Subcutaneous abdominal adipose tissue (tissue), 5 donors: ENCODE data around the gene PRC1.

Experiments used
- H3K27ac ChIP-seq: one replicate; pipeline ENCODE4 v1.7.0; 2013; ENCODE audit warnings: low read depth, mild to moderate bottlenecking, inconsistent platforms, low read length, moderate library complexity
- H3K27me3 ChIP-seq, 5 donors: one replicate each; pipeline ENCODE4 v1.7.0; 2013; ENCODE audit warnings: low read length in 5 of 5, inconsistent platforms in 1 of 5; ENCODE audit not compliant: control insufficient read depth in 5 of 5, insufficient read depth in 4 of 5
- H3K36me3 ChIP-seq, 5 donors: one replicate each; pipeline ENCODE4 v1.7.0; 2013; ENCODE audit warnings: low read length in 5 of 5; ENCODE audit not compliant: control insufficient read depth in 5 of 5, insufficient read depth in 5 of 5
- H3K4me1 ChIP-seq, 5 donors: one replicate each; pipeline ENCODE4 v1.7.0; 2013; ENCODE audit warnings: low read length in 5 of 5, mild to moderate bottlenecking in 3 of 5, moderate library complexity in 1 of 5; ENCODE audit not compliant: control insufficient read depth in 5 of 5, insufficient read depth in 5 of 5
- H3K4me3 ChIP-seq, 5 donors: one replicate each; pipeline ENCODE4 v1.7.0; 2013; ENCODE audit warnings: low read length in 5 of 5, low read depth in 1 of 5
- H3K9ac ChIP-seq, 5 donors: one replicate each; pipeline ENCODE4 v1.7.0; 2013; ENCODE audit warnings: low read length in 5 of 5, mild to moderate bottlenecking in 4 of 5, moderate library complexity in 3 of 5
- H3K9me3 ChIP-seq, 5 donors: one replicate each; pipeline ENCODE4 v1.7.0; 2013; ENCODE audit warnings: low read length in 5 of 5; ENCODE audit not compliant: control insufficient read depth in 5 of 5
- donor health status: healthy.
- donor health status: healthy.
- donor health status: healthy.
- donor health status: healthy.
- donor health status: healthy.

PRC1 gene

DNA sequence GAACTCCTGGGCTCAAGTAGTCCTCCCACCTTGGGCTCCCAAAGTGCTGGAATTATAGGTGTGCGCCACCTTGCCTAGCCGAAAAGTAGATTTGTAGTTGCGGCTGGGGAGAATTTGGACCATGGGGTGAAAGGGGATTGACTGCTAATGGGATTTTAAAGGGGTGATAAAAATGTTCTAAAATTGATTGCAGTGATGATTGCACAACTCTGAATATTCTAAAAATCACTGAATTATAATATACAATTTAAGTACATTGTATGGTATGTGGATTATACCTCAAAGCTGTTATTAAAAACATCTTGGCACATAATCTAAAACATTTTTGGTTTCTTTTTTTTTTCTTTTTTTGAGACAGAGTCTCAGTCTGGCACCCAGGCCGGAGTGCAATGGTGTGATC, 3.9 kb downstream of the PRC1 start:
- no peaks in the 10 kb centered on the region for H3K27me3 ChIP-seq
- H3K4me1 ChIP-seq, result peaks cover 0 to 15% (median 12%) of the 10 kb centered on the region in 5 donors
- no peaks in the 10 kb centered on the region for H3K9me3 ChIP-seq
- no peak overlapping the region for H3K4me3 ChIP-seq
- H3K36me3 ChIP-seq, result no peaks in the 10 kb centered on the region
- H3K27ac ChIP-seq, result no peak overlapping the region
- no peak overlapping the region for H3K9ac ChIP-seq

DNA sequence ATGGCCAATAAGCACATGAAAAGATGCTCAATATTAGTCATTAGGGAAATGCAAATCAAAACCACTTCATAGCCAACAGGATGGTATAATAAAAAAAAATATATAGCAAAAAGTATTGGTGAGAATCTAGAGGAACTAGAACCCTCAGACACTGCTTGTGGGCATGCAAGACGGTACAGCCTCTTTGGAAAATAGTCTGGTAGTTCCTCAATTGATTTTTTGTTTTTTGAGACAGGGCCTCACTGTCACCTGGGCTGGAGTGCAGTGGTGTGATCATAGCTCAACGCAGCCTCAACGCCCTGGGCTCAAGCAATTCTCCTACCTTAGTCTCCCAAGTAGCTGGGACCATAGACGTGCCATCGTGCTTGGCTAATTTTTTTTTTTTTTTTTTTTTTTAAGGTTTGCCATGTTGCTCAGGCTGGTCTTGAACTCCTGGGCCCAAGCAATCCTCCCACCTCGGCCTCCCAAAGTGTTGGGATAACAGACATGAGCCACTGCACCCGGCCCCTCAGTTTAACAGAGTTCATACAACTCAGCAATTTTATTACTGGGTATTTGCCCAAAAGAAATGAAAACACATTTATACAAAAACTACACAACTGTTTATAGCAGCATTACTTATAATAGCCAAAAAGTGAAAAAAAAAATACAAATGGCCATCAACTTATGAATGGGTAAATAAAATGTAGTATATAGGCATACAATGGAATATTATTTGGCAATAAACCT, 5.1 kb downstream of the PRC1 start:
- Histone ChIP-seq H3K4me1 (peaks cover 0 to 7% (median 6%) of the 10 kb centered on the region in 5 donors), H3K36me3 (no peaks in the 10 kb centered on the region), H3K4me3 (no peak overlapping the region), H3K27ac (no peak overlapping the region), H3K27me3 (no peaks in the 10 kb centered on the region), H3K9me3 (no peaks in the 10 kb centered on the region), H3K9ac (no peak overlapping the region)

GRCh38 chr15:90988296-90988695, 6.0 kb downstream of the PRC1 start:
- no peak overlapping the region for H3K27ac ChIP-seq
- H3K4me1 ChIP-seq, result peaks cover 0 to 1% (median 0%) of the 10 kb centered on the region in 5 donors
- no peaks in the 10 kb centered on the region for H3K27me3 ChIP-seq
- no peaks in the 10 kb centered on the region for H3K36me3 ChIP-seq
- no peak overlapping the region for H3K9ac ChIP-seq
- H3K4me3 ChIP-seq, result no peak overlapping the region
- H3K9me3 ChIP-seq, result no peaks in the 10 kb centered on the region

GRCh38 chr15:90987561-90988141, 6.7 kb downstream of the PRC1 start:
- Histone ChIP-seq H3K9ac (no peak overlapping the region), H3K27ac (no peak overlapping the region), H3K4me3 (no peak overlapping the region), H3K27me3 (no peaks in the 10 kb centered on the region), H3K36me3 (no peaks in the 10 kb centered on the region), H3K4me1 (no peaks in the 10 kb centered on the region), H3K9me3 (no peaks in the 10 kb centered on the region)

- Histone ChIP-seq H3K4me3 (no peak overlapping the region), H3K27me3 (no peaks in the 10 kb centered on the region), H3K27ac (no peak overlapping the region), H3K9ac (no peak overlapping the region), H3K4me1 (no peaks in the 10 kb centered on the region), H3K36me3 (no peaks in the 10 kb centered on the region), H3K9me3 (no peaks in the 10 kb centered on the region)
Measured at GRCh38 chr15:90986790-90987507, 7.4 kb downstream of the PRC1 start.

GRCh38 chr15:90982135-90982534, 12.2 kb downstream of the PRC1 start:
- Histone ChIP-seq H3K4me3 (no peak overlapping the region), H3K9me3 (no peaks in the 10 kb centered on the region), H3K4me1 (no peaks in the 10 kb centered on the region), H3K9ac (no peak overlapping the region), H3K27me3 (no peaks in the 10 kb centered on the region), H3K27ac (no peak overlapping the region), H3K36me3 (peaks cover 0 to 13% (median 0%) of the 10 kb centered on the region in 5 donors)

DNA sequence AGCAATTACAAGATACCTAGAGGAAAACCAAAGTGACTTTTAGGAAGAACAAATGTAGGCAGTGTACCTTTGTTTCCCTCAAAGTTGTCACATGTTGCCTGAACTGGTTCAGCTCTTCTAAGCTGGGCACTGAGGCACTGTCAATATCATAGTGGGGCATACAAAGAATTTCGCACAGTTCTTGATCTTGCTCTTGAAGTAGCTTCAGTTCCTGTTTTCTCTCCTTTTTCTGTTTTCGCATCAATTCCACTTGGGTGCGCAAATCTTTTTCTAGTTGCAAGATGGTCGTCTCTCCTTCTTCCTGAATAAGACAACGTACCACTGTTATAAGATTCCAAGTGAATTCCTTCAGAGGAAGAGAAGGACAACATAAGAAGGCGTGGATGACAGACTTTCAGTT, 12.7 kb downstream of the PRC1 start:
- peaks cover 0 to 13% (median 0%) of the 10 kb centered on the region in 5 donors for H3K36me3 ChIP-seq
- no peaks in the 10 kb centered on the region for H3K9me3 ChIP-seq
- H3K9ac ChIP-seq, result no peak overlapping the region
- H3K27ac ChIP-seq, result no peak overlapping the region
- no peak overlapping the region for H3K4me3 ChIP-seq
- H3K4me1 ChIP-seq, result no peaks in the 10 kb centered on the region
- no peaks in the 10 kb centered on the region for H3K27me3 ChIP-seq

- Histone ChIP-seq H3K27ac (no peak overlapping the region), H3K27me3 (no peaks in the 10 kb centered on the region), H3K4me1 (no peaks in the 10 kb centered on the region), H3K36me3 (peaks cover 0 to 16% (median 0%) of the 10 kb centered on the region in 5 donors), H3K9me3 (no peaks in the 10 kb centered on the region), H3K4me3 (no peak overlapping the region), H3K9ac (no peak overlapping the region)
Measured at GRCh38 chr15:90979582-90979981, 14.8 kb downstream of the PRC1 start.

- Histone ChIP-seq H3K36me3 (peaks cover 0 to 16% (median 2%) of the 10 kb centered on the region in 5 donors), H3K9ac (no peak overlapping the region), H3K4me3 (no peak overlapping the region), H3K27ac (no peak overlapping the region), H3K27me3 (no peaks in the 10 kb centered on the region), H3K9me3 (no peaks in the 10 kb centered on the region), H3K4me1 (peaks cover 0 to 3% (median 0%) of the 10 kb centered on the region in 5 donors)
Measured at GRCh38 chr15:90974216-90974615, 20.1 kb downstream of the PRC1 start.

GRCh38 chr15:90972133-90972532, 22.2 kb downstream of the PRC1 start:
- H3K4me1 ChIP-seq, result peaks cover 0 to 3% (median 0%) of the 10 kb centered on the region in 5 donors
- H3K9me3 ChIP-seq, result no peaks in the 10 kb centered on the region

More at GRCh38 chr15:90972133-90972532, 22.2 kb downstream of the PRC1 start:
- no peak overlapping the region for H3K4me3 ChIP-seq
- no peak overlapping the region for H3K9ac ChIP-seq
- no peak overlapping the region for H3K27ac ChIP-seq
- no peaks in the 10 kb centered on the region for H3K27me3 ChIP-seq
- peaks cover 2 to 19% (median 3%) of the 10 kb centered on the region in 5 donors for H3K36me3 ChIP-seq
